Peyer's patch (tissue), 4 donors: Measurements from ENCODE around the gene TRIM63. TPM values are rescaled to one million over a fixed set of nuclear protein-coding genes. Genes with fewer than 3 reads are reported as not detected.

Experiments used
- DNase-seq, 3 donors: peaks; one replicate each; pipeline ENCODE4 v3.0.0-alpha.2; 2017 to 2019
- H3K27ac ChIP-seq, 4 donors: fragments of 200-600 bp; sonication (generic); one replicate each; pipeline ENCODE4 v1.5.1; 2016 to 2019
- H3K27me3 ChIP-seq, 2 donors: fragments of 200-600 bp; sonication (generic); one replicate each; pipeline ENCODE4 v1.5.1; 2019
- H3K36me3 ChIP-seq, 3 donors: fragments of 200-600 bp; sonication (generic); one replicate each; pipeline ENCODE4 v1.5.1; 2016 to 2019
- H3K4me1 ChIP-seq, 4 donors: fragments of 200-600 bp; sonication (generic); one replicate each; pipeline ENCODE4 v1.5.1; 2016 to 2019
- H3K4me3 ChIP-seq, 4 donors: fragments of 200-600 bp; sonication (generic); 1 replicate in 3 of 4; 2 replicates in 1 of 4; pipeline ENCODE4 v1.5.1; 2016 to 2019; ENCODE audit warnings: mild to moderate bottlenecking in 1 of 4
- H3K9me3 ChIP-seq, 4 donors: fragments of 200-600 bp; sonication (generic); one replicate each; pipeline ENCODE4 v1.5.1; 2016 to 2019; ENCODE audit warnings: mild to moderate bottlenecking in 1 of 4
- POLR2A ChIP-seq, 2 donors: fragments of 450-650 bp; IDR thresholded peaks; one replicate each; pipeline ENCODE4 v1.5.1; 2017; ENCODE audit warnings: antibody characterized with exemption in 2 of 2, mild to moderate bottlenecking in 2 of 2, moderate library complexity in 2 of 2
- total RNA-seq, 4 donors: library from RNA; depleted of rRNA; stranded (reverse); fragments of >200 nt; gene quantifications; one replicate each; pipeline ENCODE4 v1.1.0, GENCODE V29; 2016
- TF ChIP-seq, protein P1 (sequence below), 6 experiments: fragments of 450-650 bp in 4 of 6; fragments of 200-600 bp in 2 of 6; sonication (generic) in 1 of 6; IDR thresholded peaks; one replicate each; pipeline ENCODE4 v1.5.1; 2017 to 2019; ENCODE audit warnings: antibody characterized with exemption in 6 of 6, mild to moderate bottlenecking in 3 of 6, moderate library complexity in 1 of 6

The TRIM63 gene
- total RNA-seq, 4 donors from 2014 or later = 0.53 to 0.95 TPM; not detected in 2

DNA sequence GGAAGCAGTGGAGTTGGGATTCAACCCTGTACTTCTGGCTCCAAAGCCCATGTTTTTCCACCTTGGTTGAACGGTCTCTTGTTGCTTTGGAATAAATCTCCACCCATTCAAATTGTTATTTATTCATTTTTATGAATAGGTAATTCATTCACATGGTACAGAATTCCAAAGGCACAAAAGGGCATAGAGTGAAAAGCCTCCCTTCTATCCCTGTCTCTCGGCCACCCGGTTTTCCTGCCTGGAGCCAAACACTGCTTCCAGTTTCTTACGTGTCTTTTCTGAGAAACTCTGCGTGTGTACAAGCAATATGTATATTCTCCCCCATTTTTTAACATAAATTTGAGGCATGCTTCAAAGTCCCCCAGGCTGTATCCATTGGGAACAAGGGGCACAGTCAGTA is 41.9 kb downstream of the TRIM63 start:
- no peak for TF ChIP-seq POLR2A (IDR thresholded peaks at IDR 0.05)
- TF ChIP-seq, protein P1, sequence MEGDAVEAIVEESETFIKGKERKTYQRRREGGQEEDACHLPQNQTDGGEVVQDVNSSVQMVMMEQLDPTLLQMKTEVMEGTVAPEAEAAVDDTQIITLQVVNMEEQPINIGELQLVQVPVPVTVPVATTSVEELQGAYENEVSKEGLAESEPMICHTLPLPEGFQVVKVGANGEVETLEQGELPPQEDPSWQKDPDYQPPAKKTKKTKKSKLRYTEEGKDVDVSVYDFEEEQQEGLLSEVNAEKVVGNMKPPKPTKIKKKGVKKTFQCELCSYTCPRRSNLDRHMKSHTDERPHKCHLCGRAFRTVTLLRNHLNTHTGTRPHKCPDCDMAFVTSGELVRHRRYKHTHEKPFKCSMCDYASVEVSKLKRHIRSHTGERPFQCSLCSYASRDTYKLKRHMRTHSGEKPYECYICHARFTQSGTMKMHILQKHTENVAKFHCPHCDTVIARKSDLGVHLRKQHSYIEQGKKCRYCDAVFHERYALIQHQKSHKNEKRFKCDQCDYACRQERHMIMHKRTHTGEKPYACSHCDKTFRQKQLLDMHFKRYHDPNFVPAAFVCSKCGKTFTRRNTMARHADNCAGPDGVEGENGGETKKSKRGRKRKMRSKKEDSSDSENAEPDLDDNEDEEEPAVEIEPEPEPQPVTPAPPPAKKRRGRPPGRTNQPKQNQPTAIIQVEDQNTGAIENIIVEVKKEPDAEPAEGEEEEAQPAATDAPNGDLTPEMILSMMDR (IDR thresholded peaks at IDR 0.05) = no peak
- Histone ChIP-seq H3K4me1 (no peaks in the 10 kb centered on the region), H3K9me3 (no peaks in the 10 kb centered on the region), H3K27me3 (no peaks in the 10 kb centered on the region), H3K36me3 (no peaks in the 10 kb centered on the region), H3K4me3 (no peak overlapping the region), H3K27ac (no peak overlapping the region)
- DNase-seq = no peak

DNA sequence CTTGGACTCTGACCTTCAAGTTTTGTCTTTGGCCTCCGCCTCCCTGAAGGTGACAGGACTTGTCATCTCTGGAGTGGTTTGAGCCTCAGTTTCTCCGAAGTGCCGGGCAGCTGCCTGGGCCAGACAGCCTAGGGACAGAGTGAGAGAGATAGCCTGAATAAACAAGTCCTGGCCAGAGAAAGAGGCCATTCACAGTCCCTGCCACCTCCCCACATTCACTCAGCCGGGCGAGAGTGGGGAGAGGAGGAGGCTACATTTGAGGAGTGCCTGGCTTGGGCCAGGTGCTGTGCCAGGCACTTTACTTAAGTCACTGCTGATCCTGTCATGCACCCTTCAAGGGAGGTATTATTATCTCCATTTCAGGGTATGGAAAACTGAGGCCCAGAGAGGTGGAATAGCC is 42.4 kb downstream of the TRIM63 start:
- no peaks in the 10 kb centered on the region for H3K36me3 ChIP-seq
- H3K27me3 ChIP-seq = no peaks in the 10 kb centered on the region
- no peak overlapping the region for H3K27ac ChIP-seq
- DNase-seq = no peak
- TF ChIP-seq POLR2A (IDR thresholded peaks at IDR 0.05) = no peak
- TF ChIP-seq, protein P1 (IDR thresholded peaks at IDR 0.05) = no peak
- H3K9me3 ChIP-seq = no peaks in the 10 kb centered on the region
- no peak overlapping the region for H3K4me3 ChIP-seq
- H3K4me1 ChIP-seq = no peaks in the 10 kb centered on the region

DNA sequence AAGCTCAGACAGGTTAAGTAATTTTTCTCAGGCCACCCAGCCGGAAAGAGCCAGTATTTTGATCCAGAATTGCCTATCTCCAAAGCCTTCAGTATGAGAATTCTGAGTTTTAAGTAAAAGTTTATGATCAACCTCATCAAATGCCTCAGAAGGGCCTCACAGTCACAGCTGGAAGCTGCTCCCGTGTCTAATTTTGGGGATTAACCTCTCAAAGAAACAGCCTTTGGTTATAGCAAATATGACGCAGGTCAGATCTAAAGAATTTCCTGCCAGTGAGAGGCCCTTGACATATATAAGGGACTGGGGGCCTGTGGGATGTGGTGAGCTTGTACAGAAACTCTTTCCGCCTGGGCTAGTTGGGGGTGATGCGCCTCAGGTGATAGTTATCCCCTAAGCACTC is 43.6 kb downstream of the TRIM63 start:
- no peaks in the 10 kb centered on the region for H3K27me3 ChIP-seq
- no peak for DNase-seq
- no peaks in the 10 kb centered on the region for H3K36me3 ChIP-seq
- H3K4me3 ChIP-seq = no peak overlapping the region
- no peak overlapping the region for H3K27ac ChIP-seq
- no peaks in the 10 kb centered on the region for H3K9me3 ChIP-seq
- no peak for TF ChIP-seq POLR2A (IDR thresholded peaks at IDR 0.05)
- TF ChIP-seq, protein P1 (IDR thresholded peaks at IDR 0.05) = no peak
- H3K4me1 ChIP-seq = no peaks in the 10 kb centered on the region

DNA sequence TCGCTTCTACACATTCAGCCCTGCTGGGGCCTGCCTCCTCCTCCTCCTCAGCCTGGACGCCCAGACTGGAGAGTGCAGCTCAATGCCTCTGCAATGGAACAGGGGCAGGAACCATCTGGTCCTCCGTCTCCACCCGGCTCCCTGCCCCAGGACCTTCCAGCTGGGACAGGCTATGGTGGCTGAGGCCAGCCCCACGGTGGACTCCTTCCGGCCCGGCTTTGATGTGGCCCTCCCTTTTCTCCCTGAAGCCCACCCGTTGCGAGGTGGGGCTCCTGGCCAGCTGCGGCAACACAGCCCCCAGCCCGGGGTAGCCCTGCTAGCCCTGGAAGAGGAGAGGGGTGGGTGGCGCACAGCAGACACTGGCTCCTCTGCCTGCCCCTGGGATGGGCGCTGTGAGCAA is 44.4 kb downstream of the TRIM63 start:
- Histone ChIP-seq H3K27me3 (no peaks in the 10 kb centered on the region), H3K36me3 (no peaks in the 10 kb centered on the region), H3K9me3 (no peaks in the 10 kb centered on the region), H3K4me3 (no peak overlapping the region), H3K27ac (no peak overlapping the region), H3K4me1 (no peaks in the 10 kb centered on the region)
- no peak for DNase-seq
- TF ChIP-seq, protein P1 (IDR thresholded peaks at IDR 0.05) = no peak
- TF ChIP-seq POLR2A (IDR thresholded peaks at IDR 0.05) = no peak

DNA sequence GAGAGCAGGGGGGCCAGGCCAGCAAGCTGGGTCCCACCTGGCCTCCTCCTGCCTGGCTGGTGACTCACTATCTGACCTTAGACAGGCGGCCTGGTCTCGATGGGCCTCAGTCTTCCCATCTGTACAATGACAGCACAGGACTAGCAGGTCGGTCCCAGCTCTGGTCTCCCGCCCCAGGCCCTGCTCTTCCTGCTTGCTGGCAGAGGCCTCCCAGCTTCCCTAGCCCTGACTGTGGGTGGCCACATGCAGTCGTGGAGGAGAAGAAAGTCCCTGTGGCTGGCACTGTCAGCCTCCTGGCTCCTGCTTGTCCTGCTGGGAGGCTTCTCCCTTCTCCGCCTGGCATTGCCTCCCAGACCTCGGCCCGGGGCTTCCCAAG is 45.0 kb downstream of the TRIM63 start:
- no peak for DNase-seq
- Histone ChIP-seq H3K36me3 (no peaks in the 10 kb centered on the region), H3K9me3 (no peaks in the 10 kb centered on the region), H3K4me3 (no peak overlapping the region), H3K27me3 (no peaks in the 10 kb centered on the region), H3K4me1 (no peaks in the 10 kb centered on the region), H3K27ac (no peak overlapping the region)
- TF ChIP-seq, protein P1 (IDR thresholded peaks at IDR 0.05) = no peak
- no peak for TF ChIP-seq POLR2A (IDR thresholded peaks at IDR 0.05)
